Neural cell (in vitro differentiated cells): ENCODE data around the gene CCNL2. TPM values are rescaled to one million over a fixed set of nuclear protein-coding genes. Genes with fewer than 3 reads are reported as not detected.

Experiments
- H2AFZ ChIP-seq: fragments of 200-600, 300-800 bp; sonication (generic), shearing (Covaris generic); 2 replicates; pipeline ENCODE4 v1.6.0; 2014; ENCODE audit warnings: low read depth, mild to moderate bottlenecking, antibody characterized with exemption, low read length, moderate library complexity
- H3F3A ChIP-seq: fragments of 200-600 bp; shearing (Covaris generic); 2 replicates; pipeline ENCODE4 v1.6.1; 2016; ENCODE audit warnings: mild to moderate bottlenecking, moderate library complexity, mixed read lengths, antibody characterized with exemption, low read length; ENCODE audit not compliant: insufficient read depth, poor library complexity, severe bottlenecking
- H3K27ac ChIP-seq: fragments of 200-600, 300-800 bp; sonication (generic), shearing (Covaris generic); 2 replicates; pipeline ENCODE4 v1.5.1; 2014; ENCODE audit warnings: mild to moderate bottlenecking, low read length, moderate library complexity
- H3K27me3 ChIP-seq: fragments of 300-800, 200-600 bp; sonication (generic), shearing (Covaris generic); 2 replicates; pipeline ENCODE4 v1.6.0; 2014; ENCODE audit warnings: mild to moderate bottlenecking, low read depth, low read length, moderate library complexity; ENCODE audit not compliant: insufficient read depth
- H3K36me3 ChIP-seq: fragments of 300-800, 200-600 bp; sonication (generic), shearing (Covaris generic); 2 replicates; pipeline ENCODE4 v1.5.1; 2014; ENCODE audit warnings: mild to moderate bottlenecking, antibody characterized with exemption, low read length, moderate library complexity; ENCODE audit not compliant: insufficient read depth
- H3K4me2 ChIP-seq: fragments of 300-800, 200-600 bp; sonication (generic), shearing (Covaris generic); 2 replicates; pipeline ENCODE4 v1.6.0; 2014; ENCODE audit warnings: mild to moderate bottlenecking, low read length
- H3K4me3 ChIP-seq: fragments of 300-800, 200-600 bp; sonication (generic), shearing (Covaris generic); 2 replicates; pipeline ENCODE4 v1.5.1; 2014; ENCODE audit warnings: mild to moderate bottlenecking, low read length, moderate library complexity
- H3K79me2 ChIP-seq: fragments of 200-600 bp; shearing (Covaris generic); replicated peaks from 2 replicates; pipeline ENCODE4 v1.6.0; 2014; ENCODE audit warnings: mild to moderate bottlenecking, low read length, moderate library complexity; ENCODE audit not compliant: insufficient read depth
- H3K9ac ChIP-seq: fragments of 300-800, 200-600 bp; sonication (generic), shearing (Covaris generic); 2 replicates; pipeline ENCODE4 v1.6.1; 2016; ENCODE audit warnings: mild to moderate bottlenecking, low read length, mixed read lengths
- H3K9me2 ChIP-seq: fragments of 200-600 bp; shearing (Covaris generic); 2 replicates; pipeline ENCODE4 v1.6.1; 2016; ENCODE audit warnings: mild to moderate bottlenecking, low read length, mixed read lengths; ENCODE audit not compliant: insufficient read depth
- H3K9me3 ChIP-seq: fragments of 200-600, 300-800 bp; sonication (generic), shearing (Covaris generic); 2 replicates; pipeline ENCODE4 v1.6.1; 2016; ENCODE audit warnings: mild to moderate bottlenecking, mixed run types, low read length, moderate library complexity, mixed read lengths
- H4K20me1 ChIP-seq: fragments of 200-600 bp; shearing (Covaris generic); 2 replicates; pipeline ENCODE4 v1.6.1; 2016; ENCODE audit warnings: mild to moderate bottlenecking, mixed run types; ENCODE audit not compliant: insufficient read depth
- CTCF ChIP-seq: fragments of 450-650 bp; IDR thresholded peaks from 2 replicates; pipeline ENCODE4 v1.5.1; 2014; ENCODE audit warnings: antibody characterized with exemption, mild to moderate bottlenecking, moderate library complexity; ENCODE audit not compliant: poor library complexity, severe bottlenecking
- EP300 ChIP-seq: fragments of 450-650 bp; conservative IDR thresholded peaks from 2 replicates; pipeline ENCODE4 v1.6.1; 2014; ENCODE audit warnings: antibody characterized with exemption, mild to moderate bottlenecking, moderate library complexity; ENCODE audit not compliant: poor library complexity, severe bottlenecking
- EZH2 ChIP-seq: fragments of 200-600, 300-800 bp; shearing (Covaris generic), sonication (generic); IDR thresholded peaks from 2 replicates; pipeline ENCODE4 v1.6.1; 2014; ENCODE audit warnings: antibody characterized with exemption, low read length, borderline replicate concordance, mild to moderate bottlenecking; ENCODE audit not compliant: insufficient read depth, poor library complexity, severe bottlenecking
- MXI1 ChIP-seq: fragments of 450-650 bp; conservative IDR thresholded peaks from 2 replicates; pipeline ENCODE4 v1.6.1; 2014; ENCODE audit warnings: antibody characterized with exemption, mild to moderate bottlenecking; ENCODE audit not compliant: poor library complexity, severe bottlenecking
- POLR2AphosphoS5 ChIP-seq: IDR thresholded peaks from 2 replicates; pipeline ENCODE4 v1.6.1; 2012
- RAD21 ChIP-seq: fragments of 450-650 bp; conservative IDR thresholded peaks from 2 replicates; pipeline ENCODE4 v1.6.1; 2014; ENCODE audit warnings: antibody characterized with exemption, mild to moderate bottlenecking, moderate library complexity
- SMC3 ChIP-seq: fragments of 450-650 bp; conservative IDR thresholded peaks from 2 replicates; pipeline ENCODE4 v1.6.1; 2014; ENCODE audit warnings: antibody characterized with exemption, mild to moderate bottlenecking, moderate library complexity; ENCODE audit not compliant: poor library complexity
- TAF1 ChIP-seq: IDR thresholded peaks from 2 replicates; pipeline ENCODE4 v1.6.1; 2012; ENCODE audit warnings: low read depth
- polyA plus RNA-seq: library from polyadenylated mRNA; depleted of rRNA; stranded (reverse); fragments of >200 nt; gene quantifications from 2 replicates; pipeline ENCODE4 v1.2.3, GENCODE V29; 2014
- TF ChIP-seq, protein P1 (sequence below): IDR thresholded peaks from 2 replicates; pipeline ENCODE4 v1.6.1; 2012; ENCODE audit warnings: borderline replicate concordance

The CCNL2 gene
- polyA plus RNA-seq, 1 donor from 2014 or later, result 696 TPM

DNA sequence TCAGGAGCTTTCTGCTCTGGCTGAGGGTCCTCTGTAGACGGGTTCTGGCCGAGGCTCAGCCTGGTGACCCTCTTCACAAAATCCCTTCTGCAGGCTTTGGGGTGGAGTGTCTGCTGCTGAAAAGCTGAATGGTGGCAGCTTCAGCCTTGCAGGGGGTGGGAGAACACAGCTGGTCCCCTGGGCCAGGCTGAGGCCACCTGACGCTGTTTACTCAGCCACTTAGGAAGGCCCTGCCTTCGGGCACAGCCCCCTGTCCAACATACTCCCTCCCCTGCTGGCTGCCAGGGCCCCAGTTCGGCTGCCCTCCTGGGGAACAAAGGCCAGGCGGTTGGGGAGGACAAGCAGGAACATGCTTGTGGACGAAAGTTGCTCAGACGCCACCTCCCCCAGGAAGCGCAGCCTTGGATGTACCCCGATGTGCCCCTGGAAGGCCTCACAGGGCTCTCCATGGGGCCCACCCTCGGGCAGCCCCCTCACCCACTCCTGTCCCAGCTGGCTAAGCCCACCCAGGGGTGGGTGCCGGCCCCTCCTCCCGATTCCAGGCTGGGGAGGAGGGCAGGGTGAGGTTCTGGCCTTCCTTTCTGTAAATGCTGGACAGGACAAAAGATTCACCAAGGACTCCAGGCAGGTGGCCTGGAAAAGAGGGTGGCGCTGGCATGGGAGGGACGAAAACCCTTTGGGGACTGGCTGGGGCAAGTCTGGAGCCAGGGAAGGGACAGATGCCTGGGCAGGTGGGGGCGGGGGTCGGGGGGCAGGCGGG lies 22.2 kb upstream of the CCNL2 start, which contains the start of gene ANKRD65:
Gene ANKRD65, minus strand, starts transcription at position 130 of the 760 bp plus-strand sequence. CDS start 271 bp downstream, outside the sequence.
- no peak within 1 kb of the TSS for H3K9ac ChIP-seq
- no peaks in the 10 kb centered on the region for H3K36me3 ChIP-seq
- H3F3A ChIP-seq, result no peaks in the 10 kb centered on the region
- no peaks in the 10 kb centered on the region for H4K20me1 ChIP-seq
- H3K27ac ChIP-seq, result no peak within 1 kb of the TSS
- no peaks in the 10 kb centered on the region for H3K27me3 ChIP-seq
- H2AFZ ChIP-seq, result no peak within 1 kb of the TSS
- no peak within 1 kb of the TSS for H3K4me2 ChIP-seq
- no peaks in the 10 kb centered on the region for H3K9me2 ChIP-seq
- no peak within 1 kb of the TSS for H3K4me3 ChIP-seq
- no peak for TF ChIP-seq EZH2
- TF ChIP-seq, protein P1, sequence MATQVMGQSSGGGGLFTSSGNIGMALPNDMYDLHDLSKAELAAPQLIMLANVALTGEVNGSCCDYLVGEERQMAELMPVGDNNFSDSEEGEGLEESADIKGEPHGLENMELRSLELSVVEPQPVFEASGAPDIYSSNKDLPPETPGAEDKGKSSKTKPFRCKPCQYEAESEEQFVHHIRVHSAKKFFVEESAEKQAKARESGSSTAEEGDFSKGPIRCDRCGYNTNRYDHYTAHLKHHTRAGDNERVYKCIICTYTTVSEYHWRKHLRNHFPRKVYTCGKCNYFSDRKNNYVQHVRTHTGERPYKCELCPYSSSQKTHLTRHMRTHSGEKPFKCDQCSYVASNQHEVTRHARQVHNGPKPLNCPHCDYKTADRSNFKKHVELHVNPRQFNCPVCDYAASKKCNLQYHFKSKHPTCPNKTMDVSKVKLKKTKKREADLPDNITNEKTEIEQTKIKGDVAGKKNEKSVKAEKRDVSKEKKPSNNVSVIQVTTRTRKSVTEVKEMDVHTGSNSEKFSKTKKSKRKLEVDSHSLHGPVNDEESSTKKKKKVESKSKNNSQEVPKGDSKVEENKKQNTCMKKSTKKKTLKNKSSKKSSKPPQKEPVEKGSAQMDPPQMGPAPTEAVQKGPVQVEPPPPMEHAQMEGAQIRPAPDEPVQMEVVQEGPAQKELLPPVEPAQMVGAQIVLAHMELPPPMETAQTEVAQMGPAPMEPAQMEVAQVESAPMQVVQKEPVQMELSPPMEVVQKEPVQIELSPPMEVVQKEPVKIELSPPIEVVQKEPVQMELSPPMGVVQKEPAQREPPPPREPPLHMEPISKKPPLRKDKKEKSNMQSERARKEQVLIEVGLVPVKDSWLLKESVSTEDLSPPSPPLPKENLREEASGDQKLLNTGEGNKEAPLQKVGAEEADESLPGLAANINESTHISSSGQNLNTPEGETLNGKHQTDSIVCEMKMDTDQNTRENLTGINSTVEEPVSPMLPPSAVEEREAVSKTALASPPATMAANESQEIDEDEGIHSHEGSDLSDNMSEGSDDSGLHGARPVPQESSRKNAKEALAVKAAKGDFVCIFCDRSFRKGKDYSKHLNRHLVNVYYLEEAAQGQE, result no peak
- no peak for TF ChIP-seq EP300
- TF ChIP-seq SMC3, result no peak
- no peak for TF ChIP-seq POLR2AphosphoS5
- TF ChIP-seq TAF1, result no peak
- TF ChIP-seq MXI1, result no peak
- TF ChIP-seq CTCF, result no peak
- TF ChIP-seq RAD21, result no peak
- H3K9me3 ChIP-seq, result no peaks in the 10 kb centered on the region
- no peaks in the 10 kb centered on the region for H3K79me2 ChIP-seq

DNA sequence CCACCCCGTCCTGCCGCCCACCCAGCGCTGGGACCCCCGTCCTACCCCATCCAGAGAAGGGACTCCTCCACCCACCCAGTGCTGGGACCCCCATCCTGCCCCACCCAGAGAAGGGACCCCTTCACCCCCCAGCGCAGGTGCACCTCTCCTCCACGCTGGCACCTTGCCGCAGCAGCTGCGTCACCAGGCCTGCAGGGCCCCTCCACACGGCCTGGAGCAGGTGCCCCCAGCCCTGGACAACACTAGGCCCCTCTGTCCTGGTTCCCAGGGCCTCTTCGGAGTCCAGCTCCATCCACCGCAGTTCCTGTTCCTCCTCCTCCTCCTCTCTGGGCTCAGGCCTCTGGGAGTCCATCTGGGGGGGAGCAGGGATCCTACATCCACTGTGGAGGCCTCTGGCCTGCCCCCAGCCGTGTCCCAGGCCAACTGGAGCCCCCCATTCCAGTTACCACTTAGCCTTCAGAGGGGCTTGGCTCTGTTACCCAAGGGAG lies 21.6 kb upstream of the CCNL2 start:
- Histone ChIP-seq H3K9me3 (no peaks in the 10 kb centered on the region), H3F3A (no peaks in the 10 kb centered on the region), H3K79me2 (no peaks in the 10 kb centered on the region), H3K9me2 (no peaks in the 10 kb centered on the region), H3K27me3 (no peaks in the 10 kb centered on the region), H3K27ac (no peak overlapping the region), H4K20me1 (no peaks in the 10 kb centered on the region), H3K36me3 (no peaks in the 10 kb centered on the region), H3K4me3 (no peak overlapping the region), H3K9ac (no peak overlapping the region), H3K4me2 (no peak overlapping the region), H2AFZ (no peak overlapping the region)
- TF ChIP-seq, protein P1, result no peak
- no peak for TF ChIP-seq CTCF
- no peak for TF ChIP-seq MXI1
- TF ChIP-seq EZH2, result no peak
- TF ChIP-seq RAD21, result no peak
- no peak for TF ChIP-seq SMC3
- TF ChIP-seq EP300, result no peak
- no peak for TF ChIP-seq TAF1
- no peak for TF ChIP-seq POLR2AphosphoS5
